Neutrophil (primary cell): ENCODE data around the gene MYT1.

Source experiments
- H3K27ac ChIP-seq: fragments of 200-600 bp; sonication (generic); 2 replicates; pipeline ENCODE4 v1.5.1; 2016; ENCODE audit warnings: mild to moderate bottlenecking, moderate library complexity
- H3K27me3 ChIP-seq: fragments of 200-600 bp; sonication (generic); 2 replicates; pipeline ENCODE4 v1.6.0; 2016; ENCODE audit warnings: mild to moderate bottlenecking
- H3K36me3 ChIP-seq: fragments of 200-600 bp; sonication (generic); 2 replicates; pipeline ENCODE4 v1.5.1; 2017
- H3K4me1 ChIP-seq, 2 experiments: fragments of 200-600 bp in 1 of 2; sonication (generic) in 1 of 2; 1 replicate in 1 of 2; 2 replicates in 1 of 2; pipeline versions ENCODE4 v1.5.1 to v1.6.1; 2013 to 2016; ENCODE audit warnings: low read depth in 1 of 2, low read length in 1 of 2, mild to moderate bottlenecking in 1 of 2, moderate library complexity in 1 of 2; ENCODE audit not compliant: control insufficient read depth in 1 of 2, insufficient read depth in 1 of 2
- H3K4me3 ChIP-seq, 2 experiments: fragments of 200-600 bp in 1 of 2; sonication (generic) in 1 of 2; 1 replicate in 1 of 2; 2 replicates in 1 of 2; pipeline ENCODE4 v1.5.1; 2013 to 2016; ENCODE audit warnings: low read depth in 1 of 2, low read length in 1 of 2, mild to moderate bottlenecking in 1 of 2, moderate library complexity in 1 of 2
- H3K9me3 ChIP-seq: fragments of 200-600 bp; sonication (generic); 2 replicates; pipeline ENCODE4 v1.5.1; 2016
- CTCF ChIP-seq: fragments of 200-600 bp; sonication (generic); IDR thresholded peaks from 2 replicates; pipeline ENCODE4 v1.5.1; 2016; ENCODE audit warnings: antibody characterized with exemption

MYT1 gene

DNA sequence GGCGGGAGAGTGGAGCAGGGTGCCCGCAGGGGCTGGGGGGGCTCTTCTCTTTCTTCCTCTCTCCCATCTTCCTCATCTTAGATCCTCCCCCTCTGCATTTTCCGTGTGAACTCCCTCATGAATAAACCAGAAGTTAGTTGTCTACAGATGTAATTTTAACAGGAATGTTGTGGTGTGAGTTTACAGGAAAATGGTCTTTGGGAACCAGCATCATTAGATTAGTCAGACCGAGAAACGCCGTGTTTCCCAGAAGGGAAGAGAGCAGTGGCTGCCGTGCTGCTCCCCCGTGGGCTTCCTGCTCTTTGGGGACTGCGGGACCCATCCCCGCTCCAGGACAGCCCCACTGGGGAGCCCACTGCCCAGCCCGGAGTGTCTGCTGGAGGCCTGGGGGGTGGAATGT, 3.4 kb downstream of the MYT1 start:
- H3K27ac ChIP-seq = no peak overlapping the region
- no peak overlapping the region for H3K4me3 ChIP-seq
- no peak for TF ChIP-seq CTCF
- peaks cover 32% of the 10 kb centered on the region for H3K27me3 ChIP-seq
- no peaks in the 10 kb centered on the region for H3K36me3 ChIP-seq
- H3K4me1 ChIP-seq = no peaks in the 10 kb centered on the region
- no peaks in the 10 kb centered on the region for H3K9me3 ChIP-seq

DNA sequence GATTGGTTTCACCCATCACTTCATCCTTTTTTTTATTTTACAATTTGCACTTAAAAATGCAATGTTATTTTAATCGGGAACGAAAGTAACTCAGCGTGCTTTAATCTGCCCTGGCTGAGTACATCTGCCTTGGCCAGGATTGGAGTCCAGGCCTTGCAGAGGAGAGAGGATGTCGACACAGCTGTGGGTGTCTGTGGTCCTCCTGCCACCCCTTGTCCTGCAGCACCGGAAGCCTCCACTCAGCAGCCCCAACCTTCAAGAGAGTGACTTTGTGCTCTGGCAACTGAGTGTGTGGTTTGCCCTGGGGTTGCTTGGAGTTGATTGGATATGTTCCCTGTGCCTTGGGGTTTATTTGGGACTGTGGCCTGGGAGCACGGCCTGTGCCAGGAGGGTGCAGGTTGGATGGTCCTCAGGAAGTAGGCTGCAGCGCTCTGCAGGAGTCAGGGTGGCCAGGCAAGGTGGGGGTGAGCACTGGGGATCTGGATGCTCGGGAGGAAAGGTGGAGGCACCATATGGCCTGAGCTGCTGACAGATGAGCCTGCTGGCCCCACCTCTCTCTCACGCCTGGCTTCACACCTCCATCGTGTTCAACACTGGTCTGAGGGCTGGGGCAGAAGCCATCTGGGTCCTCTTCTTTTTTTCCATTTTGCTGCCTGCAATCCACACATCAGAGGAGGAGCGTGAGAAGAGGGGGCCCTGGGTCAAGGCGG, 4.3 kb downstream of the MYT1 start:
- Histone ChIP-seq H3K4me3 (no peak overlapping the region), H3K9me3 (no peaks in the 10 kb centered on the region)

GRCh38 chr20:64169091-64169560, 4.9 kb downstream of the MYT1 start:
- no peak overlapping the region for H3K27ac ChIP-seq
- peaks cover 17% of the 10 kb centered on the region for H3K27me3 ChIP-seq
- TF ChIP-seq CTCF = no peak
- H3K9me3 ChIP-seq = no peaks in the 10 kb centered on the region
- no peaks in the 10 kb centered on the region for H3K36me3 ChIP-seq
- no peak overlapping the region for H3K4me3 ChIP-seq
- H3K4me1 ChIP-seq = no peaks in the 10 kb centered on the region

More for the DNA sequence above, 4.3 kb downstream of the MYT1 start:
- no peaks in the 10 kb centered on the region for H3K4me1 ChIP-seq
- H3K27me3 ChIP-seq = peaks cover 23% of the 10 kb centered on the region
- TF ChIP-seq CTCF = no peak
- H3K36me3 ChIP-seq = no peaks in the 10 kb centered on the region
- no peak overlapping the region for H3K27ac ChIP-seq

- H3K4me3 ChIP-seq = no peak overlapping the region
- H3K27ac ChIP-seq = no peak overlapping the region
- no peaks in the 10 kb centered on the region for H3K9me3 ChIP-seq
- TF ChIP-seq CTCF = no peak
- no peaks in the 10 kb centered on the region for H3K36me3 ChIP-seq
- no peaks in the 10 kb centered on the region for H3K4me1 ChIP-seq
- H3K27me3 ChIP-seq = peaks cover 4% of the 10 kb centered on the region
Measured at GRCh38 chr20:64171211-64171610, 7.0 kb downstream of the MYT1 start.

DNA sequence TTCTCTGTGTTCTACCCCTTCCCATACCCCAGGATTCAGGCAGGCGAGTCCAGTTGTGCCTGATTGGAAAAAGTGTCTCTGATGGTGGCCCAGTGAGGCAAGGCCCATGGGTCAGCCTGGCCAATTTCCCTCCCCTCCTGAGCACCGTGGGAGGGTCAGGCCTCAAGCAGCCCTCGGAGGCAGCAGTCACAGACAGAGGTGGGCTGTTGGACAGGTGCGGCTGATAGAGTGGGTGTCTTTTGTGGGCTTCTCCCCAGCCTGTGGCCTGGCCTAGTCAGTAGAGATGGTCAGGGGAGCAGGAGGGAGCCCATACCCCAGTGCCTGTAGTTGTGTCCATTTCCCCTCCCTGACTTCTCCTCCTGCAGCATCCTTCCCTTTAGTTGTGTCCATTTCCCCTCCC, 8.9 kb downstream of the MYT1 start:
- Histone ChIP-seq H3K4me1 (no peaks in the 10 kb centered on the region), H3K4me3 (no peak overlapping the region), H3K9me3 (no peaks in the 10 kb centered on the region), H3K27ac (no peak overlapping the region), H3K27me3 (peaks cover 5% of the 10 kb centered on the region), H3K36me3 (no peaks in the 10 kb centered on the region)
- TF ChIP-seq CTCF = no peak
